Esophagus squamous epithelium (tissue), 5 donors: ENCODE data around the gene NVL. TPM values are rescaled to one million over a fixed set of nuclear protein-coding genes. Genes with fewer than 3 reads are reported as not detected.

Source experiments
- DNase-seq: peaks from one replicate; lab custom pipeline; 2025; lab: John Stamatoyannopoulos, UW
- H3K27ac ChIP-seq, 4 donors: fragments of 200-600 bp; sonication (generic); one replicate each; pipeline ENCODE4 v1.5.1; 2016 to 2019; ENCODE audit warnings: mild to moderate bottlenecking in 1 of 4
- H3K27me3 ChIP-seq, 4 donors: fragments of 200-600 bp; sonication (generic); 1 replicate in 3 of 4; 2 replicates in 1 of 4; pipeline versions ENCODE4 v1.5.1 to v1.6.0; 2017 to 2021; ENCODE audit warnings: antibody characterized with exemption in 1 of 4
- H3K36me3 ChIP-seq, 3 donors: fragments of 200-600 bp; sonication (generic); one replicate each; pipeline ENCODE4 v1.5.1; 2016 to 2019
- H3K4me1 ChIP-seq, 3 donors: fragments of 200-600 bp; sonication (generic); one replicate each; pipeline ENCODE4 v1.5.1; 2017 to 2019
- H3K4me3 ChIP-seq, 4 donors: fragments of 200-600 bp; sonication (generic); 1 replicate in 3 of 4; 2 replicates in 1 of 4; pipeline ENCODE4 v1.5.1; 2016 to 2019; ENCODE audit warnings: mild to moderate bottlenecking in 2 of 4, moderate library complexity in 1 of 4
- H3K9me3 ChIP-seq, 3 donors: fragments of 200-600 bp; sonication (generic); one replicate each; pipeline ENCODE4 v1.5.1; 2016 to 2019
- POLR2A ChIP-seq, 4 donors: fragments of 450-650 bp; IDR thresholded peaks; one replicate each; pipeline ENCODE4 v1.6.1; 2017; ENCODE audit warnings: antibody characterized with exemption in 4 of 4, mild to moderate bottlenecking in 4 of 4, moderate library complexity in 3 of 4
- WGBS, 2 donors: methylation state at CpG; one replicate each; pipeline ENCODE4 v1.1.5; 2018; 5-methylcytosine and 5-hydroxymethylcytosine counted together
- intact Hi-C: fragments of 100-400 bp; cut with DNase I; formaldehyde crosslinking; loops from one replicate; pipeline ENCODE4 v1.15.0; 2022
- total RNA-seq, 4 donors: library from RNA; depleted of rRNA; stranded (reverse); fragments of >200 nt; gene quantifications; one replicate each; pipeline ENCODE4 v1.1.0, GENCODE V29; 2016
- TF ChIP-seq, protein P1 (sequence below), 6 experiments: fragments of 450-650 bp in 4 of 6; fragments of 200-600 bp in 2 of 6; sonication (generic) in 2 of 6; IDR thresholded peaks; one replicate each; pipeline ENCODE4 v1.5.1; 2016 to 2019; ENCODE audit warnings: antibody characterized with exemption in 6 of 6, mild to moderate bottlenecking in 4 of 6, moderate library complexity in 4 of 6
- donor health status: DM: yes; HTN: yes; CAD: no.

The NVL gene
- total RNA-seq, 4 donors from 2014 or later = 10.5 to 27.7 (median 22.0) TPM

DNA sequence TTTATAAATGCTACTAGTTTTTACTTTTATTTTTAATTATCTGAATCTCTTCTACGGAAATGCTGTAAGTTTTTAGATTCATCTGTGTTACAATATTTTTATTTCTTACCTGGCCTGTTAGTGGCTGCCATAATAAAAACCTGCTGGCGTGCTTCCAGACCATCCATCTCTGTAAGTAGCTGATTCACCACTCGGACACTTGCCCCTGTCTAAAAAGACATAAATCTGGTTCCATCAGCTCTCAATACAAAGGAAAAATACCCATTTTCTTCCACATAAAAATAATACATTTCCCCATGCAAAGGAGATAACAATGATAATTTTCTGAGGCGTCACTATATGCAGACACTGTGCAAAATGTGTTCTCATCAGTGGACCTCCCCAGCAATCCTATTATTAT lies 62.0 kb downstream of the NVL start:
- Histone ChIP-seq H3K4me1 (no peaks in the 10 kb centered on the region), H3K36me3 (peaks cover 0 to 92% (median 0%) of the 10 kb centered on the region in 3 donors), H3K9me3 (no peaks in the 10 kb centered on the region), H3K27ac (no peak overlapping the region), H3K4me3 (no peak overlapping the region), H3K27me3 (no peaks in the 10 kb centered on the region)
- WGBS, 2 donors = 82 to 90% methylated on average over 4 of the region's 4 CpGs
- no peak for TF ChIP-seq POLR2A (IDR thresholded peaks at IDR 0.05)
- TF ChIP-seq, protein P1, sequence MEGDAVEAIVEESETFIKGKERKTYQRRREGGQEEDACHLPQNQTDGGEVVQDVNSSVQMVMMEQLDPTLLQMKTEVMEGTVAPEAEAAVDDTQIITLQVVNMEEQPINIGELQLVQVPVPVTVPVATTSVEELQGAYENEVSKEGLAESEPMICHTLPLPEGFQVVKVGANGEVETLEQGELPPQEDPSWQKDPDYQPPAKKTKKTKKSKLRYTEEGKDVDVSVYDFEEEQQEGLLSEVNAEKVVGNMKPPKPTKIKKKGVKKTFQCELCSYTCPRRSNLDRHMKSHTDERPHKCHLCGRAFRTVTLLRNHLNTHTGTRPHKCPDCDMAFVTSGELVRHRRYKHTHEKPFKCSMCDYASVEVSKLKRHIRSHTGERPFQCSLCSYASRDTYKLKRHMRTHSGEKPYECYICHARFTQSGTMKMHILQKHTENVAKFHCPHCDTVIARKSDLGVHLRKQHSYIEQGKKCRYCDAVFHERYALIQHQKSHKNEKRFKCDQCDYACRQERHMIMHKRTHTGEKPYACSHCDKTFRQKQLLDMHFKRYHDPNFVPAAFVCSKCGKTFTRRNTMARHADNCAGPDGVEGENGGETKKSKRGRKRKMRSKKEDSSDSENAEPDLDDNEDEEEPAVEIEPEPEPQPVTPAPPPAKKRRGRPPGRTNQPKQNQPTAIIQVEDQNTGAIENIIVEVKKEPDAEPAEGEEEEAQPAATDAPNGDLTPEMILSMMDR (IDR thresholded peaks at IDR 0.05) = no peak
- no peak for DNase-seq
- intact Hi-C loops = no loop called here

DNA sequence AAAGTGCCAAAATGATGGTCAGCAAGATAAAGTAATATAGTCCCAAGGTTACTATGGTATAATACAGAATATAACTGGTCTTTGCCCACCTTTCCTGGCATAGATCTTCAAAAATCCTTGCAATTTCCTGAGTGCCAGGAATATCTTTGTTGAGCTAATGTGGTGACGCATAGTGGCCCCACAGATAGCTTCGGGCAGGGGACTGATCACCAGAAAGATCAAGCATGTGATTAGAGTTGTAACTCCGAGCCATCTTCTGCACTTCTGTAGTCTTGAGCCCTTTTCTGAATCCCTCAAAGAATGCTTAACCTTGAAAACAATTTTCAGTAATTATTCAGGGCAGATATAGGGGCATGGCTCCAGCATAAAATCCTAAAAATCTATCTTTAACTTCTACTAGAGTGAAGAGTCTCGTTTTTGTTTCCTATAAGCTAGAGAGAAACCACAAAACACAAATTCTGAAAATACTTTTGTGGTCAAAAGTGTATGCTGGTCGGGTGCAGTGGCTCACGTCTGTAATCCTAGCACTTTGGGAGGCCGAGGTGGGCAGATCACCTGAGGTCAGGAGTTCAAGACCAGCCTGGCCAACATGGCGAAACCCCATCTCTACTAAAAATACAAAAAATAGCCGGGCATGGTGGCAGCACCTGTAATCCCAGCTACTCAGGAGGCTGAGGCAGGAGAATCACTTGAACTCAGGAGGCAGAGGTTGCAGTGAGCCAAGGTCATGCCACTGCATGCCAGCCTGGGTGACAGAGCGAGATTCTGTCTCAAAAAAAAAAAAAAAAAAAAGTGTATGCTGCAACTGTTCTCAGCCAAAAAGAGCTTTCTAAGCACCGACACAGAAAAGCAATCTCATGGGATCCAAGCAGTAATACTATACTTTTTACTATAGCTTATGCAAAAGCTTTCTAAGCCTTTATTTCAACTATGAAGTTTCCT lies 62.8 kb downstream of the NVL start:
- TF ChIP-seq, protein P1 (IDR thresholded peaks at IDR 0.05) = no peak
- no peak for TF ChIP-seq POLR2A (IDR thresholded peaks at IDR 0.05)
- no peak for DNase-seq
- H3K9me3 ChIP-seq = no peaks in the 10 kb centered on the region
- H3K4me1 ChIP-seq = no peaks in the 10 kb centered on the region
- H3K36me3 ChIP-seq = peaks cover 0 to 91% (median 0%) of the 10 kb centered on the region in 3 donors
- no peak overlapping the region for H3K27ac ChIP-seq
- WGBS, 2 donors = 86 to 88% methylated on average over 11 of the region's 11 CpGs
- no peak overlapping the region for H3K4me3 ChIP-seq
- H3K27me3 ChIP-seq = no peaks in the 10 kb centered on the region
- intact Hi-C loops = no loop called here

DNA sequence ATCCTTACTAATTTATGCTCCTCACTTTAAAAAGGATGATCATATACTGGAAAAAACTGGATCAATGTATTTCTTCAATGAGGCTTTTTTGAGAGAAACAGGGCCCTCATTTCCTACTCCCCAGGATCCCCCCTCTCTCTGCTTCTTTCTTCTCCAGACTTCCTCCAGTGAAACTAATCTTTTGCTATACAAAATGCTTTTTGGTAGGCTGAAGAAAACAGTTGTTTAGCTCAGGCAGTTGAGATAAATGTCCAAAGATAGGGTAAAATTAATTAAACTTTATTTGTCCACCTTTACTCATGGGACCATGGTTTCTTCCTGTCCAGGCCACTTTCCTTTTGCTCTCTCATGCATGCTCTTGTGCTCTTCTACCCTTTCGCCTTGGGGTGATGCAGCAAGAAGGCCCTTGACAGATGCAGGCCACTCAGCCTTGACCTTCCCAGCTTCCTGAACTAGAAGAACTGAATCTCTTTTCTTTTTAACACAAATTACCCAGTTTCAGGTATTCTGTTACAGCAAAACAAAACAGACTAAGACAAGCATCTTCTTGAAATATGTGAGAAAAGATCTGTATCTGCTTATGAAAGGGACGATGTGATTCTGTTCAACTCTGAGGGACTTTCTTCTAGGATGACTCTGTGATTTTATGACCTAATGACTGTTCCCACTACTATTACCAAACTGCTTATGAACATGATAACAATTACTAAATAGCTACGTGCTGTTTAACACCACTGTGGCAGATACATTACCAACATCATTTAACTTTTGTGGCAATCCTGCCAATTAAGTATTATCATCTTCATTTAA lies 63.7 kb downstream of the NVL start:
- intact Hi-C loops = no loop called here
- Histone ChIP-seq H3K9me3 (no peaks in the 10 kb centered on the region), H3K36me3 (peaks cover 0 to 86% (median 0%) of the 10 kb centered on the region in 3 donors), H3K4me3 (no peak overlapping the region), H3K27me3 (no peaks in the 10 kb centered on the region), H3K27ac (no peak overlapping the region), H3K4me1 (no peaks in the 10 kb centered on the region)
- TF ChIP-seq POLR2A (IDR thresholded peaks at IDR 0.05) = no peak
- TF ChIP-seq, protein P1 (IDR thresholded peaks at IDR 0.05) = no peak
- DNase-seq = no peak
- 80 to 83% methylated on average over 3 of the region's 3 CpGs for WGBS, 2 donors

DNA sequence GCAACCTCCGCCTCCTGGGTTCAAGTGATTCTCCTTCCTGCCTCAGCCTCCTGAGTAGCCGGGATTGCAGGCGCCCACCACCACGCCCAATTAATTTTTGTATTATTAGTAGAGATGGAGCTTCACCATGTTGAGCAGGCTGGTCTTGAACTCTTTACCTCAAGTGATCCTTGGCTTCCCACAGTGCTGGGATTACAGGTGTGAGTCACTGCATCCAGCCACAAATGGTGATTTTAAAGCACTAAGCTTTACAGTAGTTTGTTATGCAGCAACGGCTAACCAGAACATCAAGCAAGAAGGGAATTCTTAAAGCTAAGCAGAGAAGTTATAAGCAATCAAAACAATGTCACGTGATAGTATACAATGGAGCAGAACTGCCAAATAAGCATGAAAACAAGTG lies 65.7 kb downstream of the NVL start:
- TF ChIP-seq, protein P1 (IDR thresholded peaks at IDR 0.05) = no peak
- no peak for TF ChIP-seq POLR2A (IDR thresholded peaks at IDR 0.05)
- Histone ChIP-seq H3K4me3 (no peak overlapping the region), H3K9me3 (no peaks in the 10 kb centered on the region), H3K27ac (no peak overlapping the region), H3K36me3 (peaks cover 0 to 77% (median 0%) of the 10 kb centered on the region in 3 donors), H3K4me1 (no peaks in the 10 kb centered on the region), H3K27me3 (no peaks in the 10 kb centered on the region)
- 79 to 82% methylated on average over 3 to 4 of the region's 6 CpGs for WGBS, 2 donors
- no peak for DNase-seq
- intact Hi-C loops = no loop called here
